ENCODE measurements around the gene ZNF653.

Gene ZNF653, protein sequence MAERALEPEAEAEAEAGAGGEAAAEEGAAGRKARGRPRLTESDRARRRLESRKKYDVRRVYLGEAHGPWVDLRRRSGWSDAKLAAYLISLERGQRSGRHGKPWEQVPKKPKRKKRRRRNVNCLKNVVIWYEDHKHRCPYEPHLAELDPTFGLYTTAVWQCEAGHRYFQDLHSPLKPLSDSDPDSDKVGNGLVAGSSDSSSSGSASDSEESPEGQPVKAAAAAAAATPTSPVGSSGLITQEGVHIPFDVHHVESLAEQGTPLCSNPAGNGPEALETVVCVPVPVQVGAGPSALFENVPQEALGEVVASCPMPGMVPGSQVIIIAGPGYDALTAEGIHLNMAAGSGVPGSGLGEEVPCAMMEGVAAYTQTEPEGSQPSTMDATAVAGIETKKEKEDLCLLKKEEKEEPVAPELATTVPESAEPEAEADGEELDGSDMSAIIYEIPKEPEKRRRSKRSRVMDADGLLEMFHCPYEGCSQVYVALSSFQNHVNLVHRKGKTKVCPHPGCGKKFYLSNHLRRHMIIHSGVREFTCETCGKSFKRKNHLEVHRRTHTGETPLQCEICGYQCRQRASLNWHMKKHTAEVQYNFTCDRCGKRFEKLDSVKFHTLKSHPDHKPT

DNA sequence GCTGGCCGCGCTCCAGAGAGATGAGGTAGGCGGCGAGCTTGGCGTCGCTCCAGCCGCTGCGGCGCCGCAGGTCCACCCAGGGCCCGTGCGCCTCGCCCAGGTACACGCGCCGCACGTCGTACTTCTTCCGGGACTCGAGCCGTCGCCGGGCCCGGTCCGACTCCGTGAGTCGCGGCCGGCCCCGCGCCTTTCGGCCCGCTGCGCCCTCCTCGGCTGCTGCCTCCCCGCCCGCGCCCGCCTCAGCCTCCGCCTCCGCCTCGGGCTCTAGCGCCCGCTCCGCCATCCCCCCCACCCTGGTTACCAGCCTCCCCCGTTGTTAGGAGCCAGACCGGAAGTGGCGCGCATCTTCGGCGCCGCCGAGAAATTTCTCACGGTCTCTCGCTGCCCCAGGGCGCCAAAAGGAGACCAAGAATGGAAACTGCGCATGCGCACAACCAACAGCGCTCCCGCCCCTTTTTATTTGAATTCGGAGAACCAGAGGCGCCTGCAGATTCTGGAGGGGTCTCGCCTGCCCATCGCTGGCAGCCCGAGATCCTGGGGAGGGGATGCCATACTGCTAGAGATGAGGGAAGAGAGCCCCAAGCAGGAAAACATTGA, at the start of gene ZNF653:
Gene ZNF653 (minus strand): TSS at position 336 of the 597 bp plus-strand sequence. CDS start 53 bp downstream, at position 283.
- DNase-seq: peak; percentile 93 to 95

DNA sequence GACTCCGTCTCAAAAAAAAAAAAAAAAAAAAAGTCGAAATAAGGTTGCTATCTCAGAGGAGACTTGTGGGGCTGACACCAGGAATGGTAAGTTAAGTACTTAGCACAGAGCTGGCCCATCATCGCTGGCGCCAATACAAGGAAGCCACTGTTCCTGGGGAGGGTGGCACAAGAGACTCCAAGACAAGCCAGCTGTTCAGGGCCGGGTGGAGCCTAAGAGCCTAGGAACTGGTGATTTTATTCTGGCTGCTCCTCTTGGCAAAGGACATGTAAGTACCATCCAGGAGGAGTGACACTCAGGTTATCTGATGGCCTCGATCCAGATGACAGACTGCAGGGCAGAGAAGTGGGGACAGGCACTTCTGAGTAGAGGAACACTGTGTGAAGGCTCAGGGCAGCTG, 49.6 kb upstream of the ZNF653 start:
- DNase-seq: no peak

DNA sequence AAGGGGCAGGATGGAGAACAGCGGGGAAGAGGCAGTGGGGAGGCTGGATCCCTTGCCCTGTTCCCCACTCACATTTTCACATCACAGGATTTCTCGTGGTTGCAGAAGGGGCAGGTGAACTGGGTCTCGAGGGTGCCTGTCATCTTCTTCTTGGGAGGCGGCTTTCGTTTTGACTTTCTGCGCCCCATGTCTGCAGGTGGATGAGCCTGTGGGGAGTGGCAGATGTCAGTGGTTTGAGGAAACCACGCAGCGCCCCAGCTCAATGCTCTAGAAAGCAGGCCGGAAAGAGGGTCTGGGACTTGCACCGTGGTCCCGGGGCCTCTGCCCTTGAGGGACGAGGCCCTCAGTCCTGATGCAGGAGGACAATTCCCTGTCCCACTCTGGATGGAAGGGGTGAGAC, 48.5 kb upstream of the ZNF653 start:
- DNase-seq: no peak

DNA sequence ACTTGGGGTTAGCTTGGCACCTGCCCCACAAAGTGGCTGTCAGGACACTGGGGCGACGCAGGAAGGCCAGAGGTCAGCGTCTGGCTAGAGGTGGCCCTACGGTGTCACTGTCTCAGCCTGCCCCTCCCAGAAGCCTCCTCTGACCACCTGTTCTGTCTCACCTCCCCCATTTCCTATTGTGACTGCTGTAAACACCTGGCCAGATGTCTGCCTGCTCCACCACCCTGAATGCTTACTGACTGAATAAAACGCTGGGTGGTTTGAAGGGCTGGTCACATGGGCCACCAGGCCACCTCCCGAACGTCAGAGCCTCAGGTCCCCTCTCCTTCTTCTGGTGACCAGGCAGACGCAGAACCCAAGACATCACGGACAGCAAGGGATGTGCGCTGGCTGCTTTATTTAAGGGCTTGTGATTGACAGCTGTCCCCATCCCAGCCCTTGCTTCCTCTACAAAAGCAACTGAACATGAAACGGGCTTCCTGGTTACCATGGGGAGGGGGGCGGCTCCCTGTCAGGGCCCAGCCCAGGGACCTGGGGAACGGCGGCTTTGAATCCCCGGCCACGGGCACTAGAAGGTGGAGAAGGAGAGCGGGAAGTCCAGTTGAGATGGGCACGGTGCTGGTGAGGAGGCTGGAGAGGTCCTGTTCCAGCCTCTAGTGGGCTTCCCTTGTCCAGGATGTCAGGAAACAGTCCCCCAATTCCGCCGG, 47.2 kb upstream of the ZNF653 start:
- no peak for DNase-seq

DNA sequence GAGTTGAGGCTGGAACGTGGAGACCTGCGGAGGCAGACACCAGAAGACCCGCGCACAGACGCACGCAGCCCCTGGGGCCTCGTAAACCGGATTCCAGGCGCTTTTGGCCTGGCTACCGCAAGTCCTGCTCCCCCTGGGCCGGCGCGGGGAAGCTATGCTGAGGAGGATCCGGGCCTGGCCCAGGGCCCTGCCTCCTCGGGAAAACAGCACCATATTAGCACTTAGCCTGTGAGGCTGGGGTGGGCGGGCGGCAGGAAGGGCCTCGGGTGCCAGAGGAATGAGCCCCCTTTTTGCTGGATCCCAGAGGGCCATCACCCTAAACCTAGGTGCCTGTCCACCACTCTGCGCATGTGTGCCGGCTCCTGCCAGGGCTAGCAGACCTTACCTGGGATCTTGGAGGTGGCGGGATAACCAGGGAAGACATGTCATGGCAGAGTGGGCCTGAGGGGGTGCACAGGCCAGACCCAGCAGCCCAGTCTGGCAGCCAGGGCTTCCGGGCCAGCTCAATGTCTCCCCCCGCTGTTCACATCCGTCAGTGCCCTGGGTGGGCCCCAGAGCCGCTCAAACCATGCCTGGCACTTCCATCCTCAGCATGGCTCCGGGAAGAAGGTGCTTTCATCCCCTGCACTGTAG, 46.1 kb upstream of the ZNF653 start:
- peak in 1 of 2 experiments; percentile 24 for DNase-seq

DNA sequence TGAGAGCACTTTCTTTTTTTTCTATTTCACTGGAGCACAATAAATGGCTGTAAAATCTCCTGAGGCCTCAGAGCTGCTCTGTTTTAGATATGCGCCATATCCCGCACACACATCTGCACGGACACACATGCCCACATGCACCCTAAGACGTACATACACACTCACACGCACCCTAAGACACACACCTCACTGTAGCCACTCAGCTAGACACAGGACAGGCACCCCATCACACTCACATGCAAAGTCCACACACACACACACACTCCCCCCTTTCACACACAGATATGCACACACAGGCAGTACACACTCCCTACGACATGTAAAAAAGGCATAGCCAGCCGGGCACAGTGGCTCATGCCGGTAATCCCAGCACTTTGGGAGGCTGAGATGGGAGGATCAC, 44.6 kb upstream of the ZNF653 start:
- no peak for DNase-seq

DNA sequence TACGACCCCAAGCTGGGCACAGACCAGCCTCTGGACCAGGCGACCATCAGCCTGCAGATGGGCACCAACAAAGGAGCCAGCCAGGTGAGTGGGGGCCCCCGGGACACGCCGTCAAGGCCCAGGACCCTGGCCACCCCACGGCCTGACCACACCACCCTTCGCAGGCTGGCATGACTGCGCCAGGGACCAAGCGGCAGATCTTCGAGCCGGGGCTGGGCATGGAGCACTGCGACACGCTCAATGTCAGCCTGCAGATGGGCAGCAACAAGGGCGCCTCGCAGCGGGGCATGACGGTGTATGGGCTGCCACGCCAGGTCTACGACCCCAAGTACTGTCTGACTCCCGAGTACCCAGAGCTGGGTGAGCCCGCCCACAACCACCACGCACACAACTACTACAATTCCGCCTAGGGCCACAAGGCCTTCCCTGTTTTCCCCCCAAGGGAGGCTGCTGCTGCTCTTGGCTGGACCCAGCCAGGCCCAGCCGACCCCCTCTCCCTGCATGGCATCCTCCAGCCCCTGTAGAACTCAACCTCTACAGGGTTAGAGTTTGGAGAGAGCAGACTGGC, 43.8 kb upstream of the ZNF653 start:
- no peak for DNase-seq

DNA sequence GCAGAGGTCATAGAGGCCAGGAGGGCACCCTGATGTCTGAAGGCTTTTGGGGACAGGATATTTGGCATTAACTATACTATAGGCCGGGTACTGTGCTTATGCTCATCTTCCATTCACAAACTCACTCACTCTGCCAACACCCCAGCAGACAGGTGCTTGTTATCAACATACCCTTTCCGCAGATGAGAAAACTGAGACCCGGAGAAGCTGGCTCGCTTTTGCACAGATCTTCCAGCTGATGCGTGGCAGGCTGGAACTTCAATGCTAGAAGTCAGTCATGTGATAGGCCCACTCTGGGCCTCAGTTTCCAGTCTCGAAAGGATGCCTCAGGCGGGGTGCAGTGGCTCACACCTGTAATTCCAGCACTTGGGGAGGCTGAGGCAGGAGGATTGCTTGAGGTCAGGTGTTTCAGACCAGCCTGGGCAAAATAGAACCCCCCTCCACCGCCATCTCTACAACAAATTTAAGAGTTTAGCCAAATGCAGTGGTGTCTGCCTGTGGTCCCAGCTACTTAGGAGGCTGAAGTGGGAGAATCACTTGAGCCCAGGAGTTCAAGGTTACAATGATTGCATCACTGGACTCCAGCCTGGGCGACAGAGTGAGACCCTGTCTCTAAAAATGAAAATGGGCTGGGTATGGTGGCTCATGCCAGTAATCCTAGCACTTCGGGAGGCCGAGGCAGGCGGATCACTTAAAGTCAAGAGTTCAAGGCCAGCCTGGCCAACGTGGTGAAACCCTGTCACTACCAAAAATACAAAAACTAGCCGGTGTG, 42.5 kb upstream of the ZNF653 start:
- DNase-seq: no peak

DNA sequence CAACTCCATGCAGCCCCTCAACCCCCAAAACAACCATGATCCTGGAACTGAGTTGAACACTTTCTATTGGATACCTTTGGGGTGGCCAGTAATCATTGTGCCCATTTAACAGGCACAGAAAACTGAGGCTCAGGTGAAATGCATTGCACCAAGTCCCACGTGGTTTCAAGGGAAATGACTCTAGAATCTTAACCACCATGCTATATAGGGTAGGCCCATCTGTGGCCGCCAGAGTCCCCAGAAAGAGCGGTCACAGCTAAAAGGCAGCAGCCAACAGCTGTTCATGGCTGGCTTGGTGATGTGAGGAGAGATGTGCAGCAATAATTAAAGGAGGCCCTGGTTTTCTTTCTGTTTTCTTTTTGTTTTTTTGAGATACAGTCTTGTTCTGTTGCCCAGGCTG, 35.6 kb upstream of the ZNF653 start:
- no peak for DNase-seq

DNA sequence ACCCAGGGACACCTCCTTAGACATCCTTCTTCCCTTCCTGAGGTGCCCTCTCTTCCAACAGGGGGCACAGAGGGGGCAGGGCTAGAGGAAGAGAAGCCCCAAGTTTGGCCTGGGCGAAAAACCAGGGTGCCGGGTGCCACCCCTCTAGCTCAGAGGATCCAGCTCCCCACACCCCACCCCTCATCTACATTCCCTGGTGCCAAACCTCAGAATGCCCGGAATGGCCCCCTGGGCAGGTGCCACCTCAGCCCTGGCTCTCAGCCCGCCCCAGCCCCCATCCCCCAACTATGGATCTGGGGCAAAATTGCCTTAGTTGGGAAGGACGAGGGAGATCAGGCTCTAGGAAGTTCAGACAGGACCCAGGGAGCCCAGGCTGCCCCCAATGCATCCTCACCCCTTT, 35.0 kb upstream of the ZNF653 start:
- no peak for DNase-seq

DNA sequence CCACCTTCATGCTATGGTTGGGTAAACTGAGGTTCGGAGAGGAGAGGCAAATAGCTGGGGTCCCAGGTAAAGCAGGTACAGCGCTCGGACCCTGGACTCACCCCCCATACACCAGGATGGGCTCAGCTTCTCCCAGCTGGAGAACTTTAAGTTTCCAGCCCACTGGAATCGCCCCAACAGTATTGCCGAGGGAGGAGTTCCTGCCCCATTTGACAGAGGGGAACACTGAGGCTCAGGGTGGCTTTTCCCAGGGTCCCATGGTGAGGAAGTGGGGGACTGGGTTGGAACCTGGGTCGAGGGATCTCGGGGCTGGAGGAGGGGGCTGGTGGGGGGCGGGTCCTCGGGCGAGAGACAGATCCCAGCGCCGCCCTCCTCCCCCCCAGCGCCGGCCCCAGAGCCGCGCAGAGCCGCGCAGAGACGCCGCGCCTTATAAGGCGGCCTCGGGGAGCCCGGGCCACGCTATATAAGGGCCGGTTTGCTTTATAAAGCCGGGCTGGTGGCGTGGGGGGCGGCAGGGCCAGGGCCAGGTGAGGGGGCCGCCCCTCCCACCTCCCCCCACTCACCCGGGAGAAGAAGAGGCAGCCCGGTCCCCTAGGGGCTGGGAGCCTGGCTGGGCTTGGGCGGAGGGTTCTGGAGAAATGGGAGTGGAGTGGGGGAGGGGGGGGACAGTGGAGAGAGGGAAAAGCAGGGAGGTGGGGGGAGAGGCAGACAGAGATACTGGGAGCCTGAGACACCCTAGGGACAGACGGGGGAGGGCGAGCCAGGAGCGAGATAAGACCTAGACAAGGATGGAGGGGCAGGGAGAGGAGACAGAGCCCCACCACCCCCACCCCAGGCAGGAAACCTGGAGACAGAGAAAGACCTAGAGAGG, 34.1 kb upstream of the ZNF653 start:
- no peak for DNase-seq

DNA sequence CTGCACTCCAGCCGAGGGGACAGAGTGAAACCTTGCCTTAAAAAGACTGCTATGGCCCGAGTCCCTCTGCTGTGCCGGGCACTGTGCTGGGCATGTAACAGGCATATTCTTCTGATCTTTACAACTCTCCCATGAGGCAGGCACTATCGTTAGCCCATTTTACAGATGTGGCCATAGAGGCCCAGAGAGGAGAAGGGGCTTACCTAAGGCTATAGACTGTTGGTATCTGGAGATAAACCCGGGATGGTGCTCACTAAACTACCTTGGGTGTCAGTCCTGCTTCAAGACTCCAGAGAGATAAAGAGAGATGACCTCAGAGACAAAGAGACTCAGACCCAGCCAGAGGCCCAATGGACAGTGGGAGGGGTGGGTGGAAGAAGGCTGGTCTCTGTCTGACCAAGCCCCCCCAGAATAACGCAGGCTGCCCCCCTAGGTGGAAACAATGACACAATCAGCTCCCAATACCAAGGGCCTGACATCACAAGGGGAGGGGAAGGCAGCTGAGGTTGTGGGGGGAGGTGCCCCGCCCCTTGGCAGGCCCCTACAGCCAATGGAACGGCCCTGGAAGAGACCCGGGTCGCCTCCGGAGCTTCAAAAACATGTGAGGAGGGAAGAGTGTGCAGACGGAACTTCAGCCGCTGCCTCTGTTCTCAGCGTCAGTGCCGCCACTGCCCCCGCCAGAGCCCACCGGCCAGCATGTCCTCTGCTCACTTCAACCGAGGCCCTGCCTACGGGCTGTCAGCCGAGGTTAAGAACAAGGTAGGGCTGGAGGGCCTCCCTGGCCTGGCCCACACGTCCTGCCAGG, 32.8 kb upstream of the ZNF653 start, which contains the start of gene CNN1:
Gene CNN1 (plus strand): TSS at position 620 of the 805 bp plus-strand sequence. CDS start 77 bp downstream, at position 697.
- DNase-seq: no peak

DNA sequence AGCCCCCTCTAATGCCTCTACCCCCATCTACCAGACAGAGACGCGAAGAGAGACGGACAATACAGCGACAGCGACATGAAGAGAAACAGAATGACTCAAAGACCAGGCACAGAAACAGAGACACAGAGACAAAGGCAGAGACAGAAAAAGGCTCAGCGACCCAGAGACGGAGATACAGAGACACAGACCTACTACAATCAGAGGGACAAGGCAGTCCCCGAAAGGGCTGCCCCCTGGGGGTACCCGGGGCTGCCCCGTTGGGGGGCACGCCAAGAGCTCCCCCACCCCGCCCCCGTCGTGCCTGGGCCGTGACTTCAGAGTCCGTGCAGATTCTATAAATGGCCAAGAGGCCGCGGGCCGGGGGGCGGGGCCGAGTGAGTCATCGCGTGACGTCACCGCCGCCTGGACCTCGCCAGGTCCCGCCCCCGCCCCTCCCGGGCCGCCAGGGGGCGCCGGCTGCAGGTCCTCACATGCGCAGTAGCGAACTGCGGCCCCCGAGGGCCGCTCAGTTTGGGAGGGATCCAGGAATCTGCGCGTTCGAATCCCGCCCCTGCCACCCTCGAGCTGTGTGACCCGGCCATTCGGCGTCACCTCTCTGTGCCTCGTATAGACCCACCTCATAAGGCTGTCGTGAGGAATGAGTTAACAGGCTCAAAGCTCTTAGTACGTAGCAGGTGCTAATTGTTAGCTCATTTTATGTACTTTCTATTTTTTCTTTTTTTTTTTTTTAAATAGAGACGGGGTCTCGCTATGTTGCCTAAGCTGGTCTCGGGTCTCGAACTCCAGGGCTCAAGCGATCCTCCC, 30.4 kb upstream of the ZNF653 start:
- DNase-seq: peak; percentile 90 to 91

DNA sequence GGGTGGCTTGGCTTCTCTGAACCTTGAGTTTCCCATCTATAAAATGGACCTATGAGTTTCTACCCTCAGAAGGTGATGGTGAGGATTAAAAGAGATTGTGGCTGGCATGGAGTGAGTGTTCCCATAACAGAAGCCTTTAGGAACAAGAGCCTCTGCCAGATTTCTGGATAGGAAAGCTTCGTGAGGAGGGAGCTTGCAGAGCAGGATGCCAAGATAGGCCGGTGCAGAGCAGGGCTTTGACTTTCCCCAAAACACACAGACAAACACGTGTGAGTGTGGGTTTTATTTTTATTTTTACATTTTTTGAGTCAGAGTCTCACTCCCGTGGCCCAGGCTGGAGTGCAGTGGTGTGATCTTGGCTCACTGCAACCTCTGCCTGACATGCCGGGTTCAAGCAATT, 29.3 kb upstream of the ZNF653 start:
- DNase-seq: no peak

DNA sequence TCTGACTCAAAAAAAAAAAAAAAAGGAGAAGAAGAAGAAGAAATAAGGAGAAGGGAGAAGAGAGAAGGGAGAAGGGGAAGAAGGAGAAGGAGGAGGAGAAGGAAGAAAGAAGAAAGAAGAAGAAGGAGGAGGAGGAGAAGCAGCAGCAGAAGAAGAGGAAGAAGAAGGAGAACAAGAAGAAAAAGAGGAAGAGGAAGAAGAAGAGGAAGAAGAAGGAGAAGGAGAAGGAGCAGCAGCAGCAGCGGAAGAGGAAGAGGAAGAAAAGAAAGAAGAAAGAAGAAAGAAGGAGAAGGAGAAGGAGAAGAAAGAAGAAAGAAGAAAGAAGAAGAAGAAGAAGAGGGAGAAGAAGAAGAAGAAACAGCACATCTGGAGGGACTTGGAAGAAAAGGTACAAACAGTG, 28.9 kb upstream of the ZNF653 start:
- DNase-seq: no peak

DNA sequence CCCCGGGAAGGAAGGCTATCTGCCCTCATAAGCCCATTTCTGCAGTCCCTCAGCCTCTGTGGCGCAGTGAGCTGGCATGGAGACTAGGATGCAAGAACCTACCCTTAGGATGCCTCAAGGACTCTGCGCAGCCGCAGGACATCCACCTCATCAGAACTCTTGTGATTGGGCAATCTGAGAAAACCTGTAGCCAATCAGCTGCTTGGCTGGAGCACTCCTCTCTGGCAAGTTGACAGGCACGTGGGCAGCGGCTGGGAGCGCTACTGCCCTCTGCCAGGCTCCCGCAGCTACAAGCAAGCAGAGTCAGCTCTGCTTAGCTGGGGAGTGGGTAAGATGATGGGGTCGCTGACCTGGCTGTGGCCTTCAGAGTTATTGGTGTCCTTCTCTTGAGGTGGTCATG, 24.8 kb upstream of the ZNF653 start:
- DNase-seq: peak; percentile 57 to 65

DNA sequence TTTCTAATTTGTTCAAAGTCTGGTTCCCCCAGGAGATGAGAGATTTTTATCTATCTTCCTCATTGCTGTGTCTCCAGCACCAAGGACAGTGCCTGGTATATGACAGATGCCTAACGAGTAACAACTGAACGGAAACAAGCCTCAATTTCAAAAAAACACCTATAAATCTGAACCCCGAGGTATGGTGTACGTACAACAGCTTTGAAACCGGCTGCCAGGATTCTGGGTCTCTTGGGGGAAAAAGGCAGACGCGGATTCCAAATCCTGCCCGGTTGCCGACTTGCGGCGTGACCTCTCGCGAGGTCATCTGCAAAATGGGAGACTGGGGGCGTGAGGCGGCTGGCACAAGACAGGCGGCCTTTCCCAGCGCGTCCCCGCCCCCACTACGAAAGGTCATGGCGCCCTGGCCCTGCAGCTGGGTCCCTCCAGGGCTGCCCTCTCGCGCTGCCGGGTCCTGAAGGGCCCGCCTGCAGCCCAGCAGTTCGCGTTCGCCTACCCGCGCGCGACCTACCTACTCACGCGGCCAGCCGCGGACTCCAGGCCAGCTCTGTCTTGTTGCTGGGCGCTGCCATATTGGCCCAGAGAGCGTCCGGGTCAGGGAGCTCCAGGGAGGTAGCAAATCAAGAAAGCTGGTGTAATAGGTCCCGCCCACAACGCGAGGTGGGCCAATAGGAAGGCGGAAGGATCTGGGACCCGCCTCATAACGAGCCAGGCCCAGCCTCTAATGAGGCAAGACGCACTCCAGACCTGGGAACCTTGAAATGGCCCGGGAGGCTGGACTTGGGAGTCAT, 23.1 kb upstream of the ZNF653 start, which contains the start of gene ECSIT:
Gene ECSIT (minus strand): TSS at position 584 of the 791 bp plus-strand sequence. CDS start 9,964 bp downstream, outside the sequence.
- peak; percentile 93 to 96 for DNase-seq

DNA sequence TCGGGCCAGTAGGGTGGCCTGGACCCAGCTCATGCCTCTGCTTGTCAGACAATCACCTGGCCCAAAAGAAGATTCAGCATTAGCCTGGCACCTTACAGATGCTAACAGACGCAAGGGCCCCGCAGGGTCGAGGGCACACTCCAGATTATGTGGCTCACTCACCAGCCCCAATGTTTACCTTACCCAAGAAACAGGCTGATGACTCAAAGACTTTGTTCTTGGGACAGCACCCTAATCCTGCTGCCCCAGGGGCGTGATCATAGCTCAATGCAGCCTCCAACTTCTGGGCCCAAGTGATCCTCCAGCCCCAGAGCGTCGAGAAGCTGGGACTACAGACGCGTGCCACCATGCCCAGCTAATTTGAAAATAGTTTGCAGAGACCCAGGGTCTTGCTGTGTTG, 13.5 kb upstream of the ZNF653 start:
- no peak for DNase-seq
